MCF 10A (cell line): ENCODE measurements around the gene PCIF1. TPM values are rescaled to one million over a fixed set of nuclear protein-coding genes. Genes with fewer than 3 reads are reported as not detected.
A peak's percentile ranks its signal among the peaks of the same experiment; 100 is the strongest.

Source experiments
- BruUV-seq: library from RNA; stranded (reverse); fragments of 400-500 nt; replicated peaks from 2 replicates; lab custom pipeline; 2021; lab: Mats Ljungman, UMichigan
- CTCF ChIA-PET: fragments of 300-600 bp; sonication (Branson Sonifier 250); formaldehyde crosslinking; extraction: SDS; loops from one replicate; lab custom pipeline; 2021; ENCODE audit warnings: antibody characterized with exemption, inconsistent platforms; lab: Yijun Ruan, JAX
- POLR2A ChIA-PET: fragments of 300-600, 350-650 bp; sonication (Branson Sonifier 250); formaldehyde crosslinking; extraction: SDS; loops from one replicate; lab custom pipeline; 2020; ENCODE audit warnings: antibody characterized with exemption, inconsistent platforms; lab: Yijun Ruan, JAX
- DNase-seq: peaks from one replicate; pipeline ENCODE4 v3.0.0-alpha.2; 2018; ENCODE audit not compliant: unreplicated experiment
- H3K27ac Mint-ChIP-seq: one replicate; pipeline ENCODE4 v1.8.0; 2022; ENCODE audit warnings: mild to moderate bottlenecking, low read depth, mixed read lengths; ENCODE audit not compliant: unreplicated experiment
- H3K27me3 Mint-ChIP-seq: one replicate; pipeline ENCODE4 v1.8.0; 2022; ENCODE audit warnings: mixed read lengths; ENCODE audit not compliant: insufficient read depth, unreplicated experiment
- H3K36me3 Mint-ChIP-seq: one replicate; pipeline ENCODE4 v1.8.0; 2022; ENCODE audit warnings: mild to moderate bottlenecking, moderate library complexity, mixed read lengths; ENCODE audit not compliant: insufficient read depth, unreplicated experiment
- H3K4me1 Mint-ChIP-seq: one replicate; pipeline ENCODE4 v1.8.0; 2022; ENCODE audit warnings: mixed read lengths; ENCODE audit not compliant: insufficient read depth, unreplicated experiment
- H3K4me3 Mint-ChIP-seq: one replicate; pipeline ENCODE4 v1.8.0; 2022; ENCODE audit warnings: mild to moderate bottlenecking, moderate library complexity, mixed read lengths; ENCODE audit not compliant: unreplicated experiment
- H3K9me3 Mint-ChIP-seq: one replicate; pipeline ENCODE4 v1.8.0; 2022; ENCODE audit warnings: mixed read lengths; ENCODE audit not compliant: unreplicated experiment
- CTCF ChIP-seq: fragments of 200-600 bp; IDR thresholded peaks from one replicate; pipeline ENCODE4 v1.8.0; 2022; ENCODE audit warnings: antibody characterized with exemption, mild to moderate bottlenecking; ENCODE audit not compliant: unreplicated experiment
- intact Hi-C: fragments of 100-400 bp; cut with micrococcal nuclease; formaldehyde crosslinking; loops from 2 replicates; pipeline ENCODE4 v1.14.1; 2022
- total RNA-seq: library from RNA; stranded (reverse); gene quantifications from 2 replicates; pipeline ENCODE4 v1.2.3, GENCODE V29; 2022

PCIF1 gene
- total RNA-seq, 1 experiment from 2014 or later, result 20.5 TPM

DNA sequence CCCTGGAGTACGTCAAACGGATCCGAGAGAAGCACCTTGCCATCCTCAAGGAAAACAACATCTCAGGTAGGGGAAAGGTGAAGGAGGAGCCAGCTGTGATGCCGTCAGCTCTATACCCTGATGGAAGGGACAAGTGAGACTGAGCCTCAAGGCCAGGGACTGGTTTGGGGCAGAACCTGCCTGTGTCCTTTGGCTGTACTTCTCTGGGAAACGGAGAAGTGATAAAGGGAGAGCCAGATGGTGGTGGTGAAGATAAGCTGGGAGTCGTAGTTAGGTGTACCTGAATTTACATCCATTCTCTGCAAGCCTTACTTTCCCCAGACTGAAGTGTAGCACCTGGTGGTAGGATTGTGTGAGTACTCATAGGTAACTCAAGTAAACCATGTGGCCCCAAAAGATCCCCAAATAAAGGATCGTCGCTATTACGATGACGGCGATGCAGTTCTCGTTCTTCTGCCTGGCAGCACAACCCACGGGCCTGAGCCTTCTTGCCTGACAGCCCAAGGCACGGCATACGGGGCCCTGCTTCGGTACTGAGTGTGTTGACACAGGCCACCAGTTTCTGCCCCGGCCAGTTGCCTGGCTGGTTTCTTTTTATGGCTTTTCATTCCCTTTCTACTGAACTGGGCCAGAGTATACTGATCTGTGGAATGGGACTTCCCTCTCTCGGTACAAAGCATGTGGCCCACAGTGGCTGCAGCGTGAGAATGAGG is 10.6 kb downstream of the PCIF1 start:
- H3K27ac Mint-ChIP-seq, result peak overlapping the region; percentile 85
- no TSS peak for BruUV-seq
- H3K4me1 Mint-ChIP-seq, result peaks cover 24% of the 10 kb centered on the region
- H3K27me3 Mint-ChIP-seq, result no peaks in the 10 kb centered on the region
- peaks cover 75% of the 10 kb centered on the region for H3K36me3 Mint-ChIP-seq
- no peak for DNase-seq
- no peaks in the 10 kb centered on the region for H3K9me3 Mint-ChIP-seq
- peak; percentile 8 for TF ChIP-seq CTCF
- CTCF ChIA-PET, result interaction anchor here (0.6 to 8.5 kb wide), 10 partner anchors 9 to 146 kb away, joined by 3 to 64 read pairs (median 6); partner anchors contain the start of gene PCIF1
- no peak overlapping the region for H3K4me3 Mint-ChIP-seq
- intact Hi-C loops, result loop anchor here (1.0 kb wide), 1 partner anchor 10 kb away; no protein-coding TSS in a partner anchor
- POLR2A ChIA-PET, result interaction anchor here (1.2 to 4.5 kb wide), 13 partner anchors 8 to 420 kb away, joined by 3 to 117 read pairs (median 10); partner anchors contain the start of genes ACOT8, CTSA, NEURL2 and PCIF1

DNA sequence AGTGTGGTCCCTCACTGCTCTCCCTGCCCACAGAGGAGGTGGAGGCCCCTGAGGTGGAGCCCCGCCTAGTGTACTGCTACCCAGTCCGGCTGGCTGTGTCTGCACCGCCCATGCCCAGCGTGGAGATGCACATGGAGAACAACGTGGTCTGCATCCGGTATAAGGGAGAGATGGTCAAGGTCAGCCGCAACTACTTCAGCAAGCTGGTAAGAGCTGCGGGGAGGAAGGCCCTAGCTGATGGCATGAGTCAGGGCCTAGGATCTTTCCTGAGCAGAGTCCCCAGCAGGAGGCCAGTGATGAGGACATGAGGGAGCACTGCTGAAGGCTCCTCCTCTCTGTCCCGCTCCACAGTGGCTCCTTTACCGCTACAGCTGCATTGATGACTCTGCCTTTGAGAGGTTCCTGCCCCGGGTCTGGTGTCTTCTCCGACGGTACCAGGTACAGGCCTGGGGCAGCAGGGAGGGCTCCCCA is 11.2 kb downstream of the PCIF1 start:
- H3K36me3 Mint-ChIP-seq, result peaks cover 75% of the 10 kb centered on the region
- peak overlapping the region; percentile 85 for H3K27ac Mint-ChIP-seq
- BruUV-seq, result no TSS peak
- no peak overlapping the region for H3K4me3 Mint-ChIP-seq
- ChIA-PET CTCF (interaction anchor here (0.6 to 8.5 kb wide), 6 partner anchors 12 to 150 kb away, joined by 3 to 64 read pairs (median 4); partner anchors contain the start of gene PCIF1), POLR2A (interaction anchor here (1.0 to 4.5 kb wide), 8 partner anchors 8 to 88 kb away, joined by 3 to 117 read pairs (median 10); partner anchors contain the start of genes ACOT8, PCIF1, ZNF335 and ZSWIM3)
- intact Hi-C loops, result no loop called here
- no peaks in the 10 kb centered on the region for H3K9me3 Mint-ChIP-seq
- no peak for TF ChIP-seq CTCF
- H3K27me3 Mint-ChIP-seq, result no peaks in the 10 kb centered on the region
- peaks cover 24% of the 10 kb centered on the region for H3K4me1 Mint-ChIP-seq
- DNase-seq, result peak; percentile 25

- no peak for TF ChIP-seq CTCF
- peak overlapping the region; percentile 85 for H3K27ac Mint-ChIP-seq
- no peaks in the 10 kb centered on the region for H3K27me3 Mint-ChIP-seq
- DNase-seq, result peak; percentile 74
- intact Hi-C loops, result no loop called here
- no TSS peak for BruUV-seq
- ChIA-PET POLR2A (interaction anchor here (0.8 to 4.5 kb wide), 8 partner anchors 11 to 65 kb away, joined by 3 to 117 read pairs (median 5); partner anchors contain the start of genes PCIF1, ZNF335 and ZSWIM1), CTCF (interaction anchor here (0.6 to 8.5 kb wide), 3 partner anchors 23 to 151 kb away, joined by 3 to 64 read pairs (median 3); no protein-coding TSS in a partner anchor)
- no peaks in the 10 kb centered on the region for H3K9me3 Mint-ChIP-seq
- peaks cover 24% of the 10 kb centered on the region for H3K4me1 Mint-ChIP-seq
- H3K4me3 Mint-ChIP-seq, result peak overlapping the region; percentile 21
- H3K36me3 Mint-ChIP-seq, result peaks cover 78% of the 10 kb centered on the region
Measured at GRCh38 chr20:45946149-45946970, 11.9 kb downstream of the PCIF1 start.
